GM06990 (cell line): ENCODE measurements around the gene FAM162B.
"Not testable (repeated sequence)": the region's sequence is repeated elsewhere in the genome, so short reads cannot be mapped to it uniquely, and the experiment has no call there.

Source experiments
- DNase-seq: peaks from one replicate; pipeline ENCODE4 v3.0.0-alpha.2; 2011; ENCODE audit not compliant: insufficient read length; ENCODE audit errors: extremely low read depth
- H3K27me3 ChIP-seq: replicated peaks from 2 replicates; pipeline ENCODE4 v1.6.0; 2011; ENCODE audit warnings: low read length; ENCODE audit not compliant: control insufficient read depth, insufficient read depth
- H3K36me3 ChIP-seq: 2 replicates; pipeline ENCODE4 v1.5.1; 2011; ENCODE audit warnings: low read length; ENCODE audit not compliant: control insufficient read depth, insufficient read depth
- H3K4me3 ChIP-seq: replicated peaks from 2 replicates; pipeline ENCODE4 v1.5.1; 2011; ENCODE audit warnings: low read depth, mild to moderate bottlenecking, control low read depth, low read length
- TF ChIP-seq, protein P1 (sequence below): IDR thresholded peaks from 2 replicates; pipeline ENCODE4 v1.5.1; 2011; ENCODE audit warnings: low read length, control low read depth, mild to moderate bottlenecking, inconsistent platforms; ENCODE audit not compliant: insufficient read depth, poor library complexity, severe bottlenecking

The FAM162B gene

DNA sequence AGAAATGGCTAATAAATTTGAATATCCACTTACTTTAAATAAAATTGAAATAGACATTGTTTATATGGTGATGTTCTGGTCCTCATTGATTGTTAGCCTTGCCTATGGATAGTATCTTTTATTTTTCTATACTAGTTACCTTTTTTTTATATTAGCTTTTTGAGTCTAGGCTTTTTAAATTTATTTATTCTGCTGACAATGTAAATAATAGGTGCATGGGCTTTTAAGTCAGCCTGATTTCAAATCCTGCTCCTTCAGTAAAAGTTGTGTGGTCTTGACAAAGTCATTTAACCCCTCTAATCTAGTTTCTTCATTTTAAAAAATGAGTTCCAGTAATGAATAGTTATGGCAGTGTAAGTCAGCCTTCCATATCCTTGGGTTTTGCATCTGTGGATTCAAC lies 38.6 kb downstream of the FAM162B start:
- Histone ChIP-seq H3K4me3 (no peak overlapping the region), H3K36me3 (peaks cover 2% of the 10 kb centered on the region), H3K27me3 (no peaks in the 10 kb centered on the region)
- TF ChIP-seq, protein P1, sequence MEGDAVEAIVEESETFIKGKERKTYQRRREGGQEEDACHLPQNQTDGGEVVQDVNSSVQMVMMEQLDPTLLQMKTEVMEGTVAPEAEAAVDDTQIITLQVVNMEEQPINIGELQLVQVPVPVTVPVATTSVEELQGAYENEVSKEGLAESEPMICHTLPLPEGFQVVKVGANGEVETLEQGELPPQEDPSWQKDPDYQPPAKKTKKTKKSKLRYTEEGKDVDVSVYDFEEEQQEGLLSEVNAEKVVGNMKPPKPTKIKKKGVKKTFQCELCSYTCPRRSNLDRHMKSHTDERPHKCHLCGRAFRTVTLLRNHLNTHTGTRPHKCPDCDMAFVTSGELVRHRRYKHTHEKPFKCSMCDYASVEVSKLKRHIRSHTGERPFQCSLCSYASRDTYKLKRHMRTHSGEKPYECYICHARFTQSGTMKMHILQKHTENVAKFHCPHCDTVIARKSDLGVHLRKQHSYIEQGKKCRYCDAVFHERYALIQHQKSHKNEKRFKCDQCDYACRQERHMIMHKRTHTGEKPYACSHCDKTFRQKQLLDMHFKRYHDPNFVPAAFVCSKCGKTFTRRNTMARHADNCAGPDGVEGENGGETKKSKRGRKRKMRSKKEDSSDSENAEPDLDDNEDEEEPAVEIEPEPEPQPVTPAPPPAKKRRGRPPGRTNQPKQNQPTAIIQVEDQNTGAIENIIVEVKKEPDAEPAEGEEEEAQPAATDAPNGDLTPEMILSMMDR = no peak
- no peak for DNase-seq

DNA sequence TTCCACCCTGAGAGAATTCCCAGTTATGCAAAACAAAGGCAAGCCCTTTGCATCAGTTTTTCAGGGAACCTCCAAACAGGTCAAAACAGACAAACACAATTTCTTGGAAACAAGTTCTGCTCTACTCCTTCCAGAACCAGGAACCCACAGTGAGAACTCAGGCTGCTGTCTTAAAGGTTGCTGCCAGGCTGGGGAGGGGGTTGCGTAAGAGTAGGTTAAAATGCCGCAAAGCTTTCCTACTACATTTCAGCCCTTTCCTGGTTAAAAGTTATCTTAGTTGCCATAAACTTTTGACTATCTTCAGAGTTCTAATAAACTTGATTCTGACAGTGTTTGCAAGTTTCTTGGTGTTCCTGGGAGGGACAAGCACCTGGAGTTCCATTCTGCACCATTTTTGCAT lies 50.8 kb downstream of the FAM162B start:
- TF ChIP-seq, protein P1 = no peak
- Histone ChIP-seq H3K27me3 (no peaks in the 10 kb centered on the region), H3K4me3 (no peak overlapping the region), H3K36me3 (peaks cover 7% of the 10 kb centered on the region)
- DNase-seq = no peak

DNA sequence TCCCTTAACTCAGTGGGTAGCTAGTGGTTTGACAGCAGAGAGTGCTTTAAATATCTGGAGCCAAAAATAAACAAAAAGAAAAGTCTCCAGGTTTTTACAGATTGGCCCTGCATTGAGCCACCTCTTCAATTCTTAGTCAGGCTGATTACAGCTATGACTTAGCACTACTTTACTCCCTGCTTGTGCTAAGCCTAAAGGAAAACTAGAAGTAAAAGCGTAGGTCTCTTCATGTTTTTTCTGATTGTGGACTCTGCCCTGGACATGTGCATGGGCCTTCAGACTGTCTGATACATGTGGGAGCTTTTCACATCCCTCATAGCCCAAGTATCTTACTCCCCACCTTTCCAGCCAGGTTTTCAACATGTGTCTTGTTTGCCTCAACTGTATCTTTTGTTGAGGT lies 51.2 kb downstream of the FAM162B start:
- H3K27me3 ChIP-seq = no peaks in the 10 kb centered on the region
- TF ChIP-seq, protein P1 = no peak
- H3K36me3 ChIP-seq = peaks cover 4% of the 10 kb centered on the region
- no peak for DNase-seq
- no peak overlapping the region for H3K4me3 ChIP-seq

DNA sequence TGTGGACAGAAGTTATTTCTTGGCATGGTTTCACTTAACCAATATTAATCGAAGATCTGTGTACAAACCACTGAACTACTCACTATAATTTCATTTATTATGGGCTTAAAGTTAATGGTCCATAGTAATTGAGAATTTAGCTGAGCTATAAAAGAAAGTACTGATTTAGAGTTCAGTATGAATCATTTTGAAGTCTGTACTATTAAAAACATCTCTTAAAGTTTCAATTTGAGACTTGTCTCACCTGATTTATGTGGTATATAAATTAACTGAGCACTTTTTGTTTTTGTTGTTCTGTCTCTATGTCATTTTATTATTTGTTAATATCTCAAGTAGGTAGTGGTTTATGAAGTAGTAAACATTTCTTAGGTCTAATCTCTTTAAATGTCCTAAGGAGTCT lies 59.6 kb downstream of the FAM162B start:
- no peak overlapping the region for H3K4me3 ChIP-seq
- TF ChIP-seq, protein P1 = no peak
- DNase-seq = no peak
- H3K27me3 ChIP-seq = no peaks in the 10 kb centered on the region
- peaks cover 1% of the 10 kb centered on the region; the same call in 1 of the 2 replicates for H3K36me3 ChIP-seq

DNA sequence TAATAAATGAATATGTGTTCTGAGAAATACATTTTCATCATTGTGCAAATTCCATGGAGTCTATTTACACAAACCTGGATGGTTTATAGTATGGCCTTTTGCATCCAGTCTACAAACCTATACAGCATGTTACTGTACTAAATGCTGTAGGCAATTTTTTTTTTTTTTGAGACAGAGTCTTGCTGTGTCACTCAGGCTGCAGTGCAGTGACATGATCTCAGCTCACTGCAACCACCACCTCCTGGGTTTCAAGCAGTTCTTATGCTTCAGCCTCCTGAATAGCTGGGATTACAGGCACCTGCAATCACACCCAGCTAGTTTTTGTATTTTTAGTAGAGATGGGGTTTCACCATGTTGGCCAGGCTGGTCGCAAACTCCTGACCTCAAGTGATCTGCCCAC lies 61.6 kb downstream of the FAM162B start:
- H3K36me3 ChIP-seq, H3K4me3 ChIP-seq, H3K27me3 ChIP-seq, DNase-seq: not testable (repeated sequence)
